ENCODE results near the gene MINDY3.

Gene MINDY3

GRCh38 chr10:15821046-15821683, 39.1 kb downstream of the MINDY3 start:
- no peak for TF ChIP-seq CTCF (conservative IDR thresholded peaks at IDR 0.05)
- H3K27ac ChIP-seq, result no peak overlapping the region

- no peak for TF ChIP-seq CTCF (conservative IDR thresholded peaks at IDR 0.05)
- H3K27ac ChIP-seq, result no peak overlapping the region
Observed at GRCh38 chr10:15817409-15818046, 42.8 kb downstream of the MINDY3 start.

- no peak for TF ChIP-seq CTCF (conservative IDR thresholded peaks at IDR 0.05)
- H3K27ac ChIP-seq, result no peak overlapping the region
Observed at GRCh38 chr10:15815242-15815885, 44.9 kb downstream of the MINDY3 start.

GRCh38 chr10:15814565-15814964, 45.7 kb downstream of the MINDY3 start:
- TF ChIP-seq CTCF (conservative IDR thresholded peaks at IDR 0.05), result no peak

GRCh38 chr10:15813415-15813814, 46.9 kb downstream of the MINDY3 start:
- TF ChIP-seq CTCF (conservative IDR thresholded peaks at IDR 0.05), result no peak
- no peak overlapping the region for H3K27ac ChIP-seq

More at GRCh38 chr10:15814565-15814964, 45.7 kb downstream of the MINDY3 start:
- no peak overlapping the region for H3K27ac ChIP-seq

- no peak overlapping the region for H3K27ac ChIP-seq
- no peak for TF ChIP-seq CTCF (conservative IDR thresholded peaks at IDR 0.05)
Observed at GRCh38 chr10:15809450-15809849, 50.9 kb downstream of the MINDY3 start.

GRCh38 chr10:15808204-15808797, 52.0 kb downstream of the MINDY3 start:
- TF ChIP-seq CTCF (conservative IDR thresholded peaks at IDR 0.05), result no peak
- H3K27ac ChIP-seq, result no peak overlapping the region; the same call in 1 of the 2 replicates

Data from VCaP (cell line).